WTC11 (cell line): Measurements from ENCODE around the gene AVEN. TPM values are rescaled to one million over a fixed set of nuclear protein-coding genes. Genes with fewer than 3 reads are reported as not detected.
A peak's percentile ranks its signal among the peaks of the same experiment; 100 is the strongest.

Experiments
- ATAC-seq: fragments of 200-7000 bp; cut with Tn5 transposase; 2 replicates; pipeline ENCODE4 v1.10.0; 2021; ENCODE audit warnings: mild to moderate bottlenecking, moderate library complexity
- CTCF ChIA-PET: fragments of 300-600 bp; sonication (Branson Sonifier 250); formaldehyde crosslinking; loops from one replicate; lab custom pipeline; 2021; ENCODE audit warnings: antibody characterized with exemption; lab: Charles Lee
- POLR2A ChIA-PET: fragments of 350-600 bp; sonication (Branson Sonifier 250); formaldehyde crosslinking; loops from one replicate; lab custom pipeline; 2021; ENCODE audit warnings: antibody characterized with exemption; lab: Charles Lee
- DNase-seq: peaks from one replicate; pipeline ENCODE4 v3.0.0; 2021; ENCODE audit warnings: low spot score
- H3K27ac Mint-ChIP-seq: 2 replicates; pipeline ENCODE4 v1.8.0; 2021; ENCODE audit warnings: mixed read lengths
- H3K27me3 Mint-ChIP-seq: 2 replicates; pipeline ENCODE4 v1.8.0; 2021; ENCODE audit warnings: low read depth, mild to moderate bottlenecking, moderate library complexity, mixed read lengths
- H3K36me3 Mint-ChIP-seq: 2 replicates; pipeline ENCODE4 v1.8.0; 2021; ENCODE audit warnings: mixed read lengths
- H3K4me1 Mint-ChIP-seq: 2 replicates; pipeline ENCODE4 v1.8.0; 2022; ENCODE audit warnings: mixed read lengths
- H3K4me3 Mint-ChIP-seq: 2 replicates; pipeline ENCODE4 v1.8.0; 2021; ENCODE audit warnings: mild to moderate bottlenecking, moderate library complexity, mixed read lengths
- H3K9me3 Mint-ChIP-seq: 2 replicates; pipeline ENCODE4 v1.8.0; 2021; ENCODE audit warnings: mixed read lengths
- AR ChIP-seq: fragments of 250-450 bp; sonication (Bioruptor Pico); IDR thresholded peaks from 2 replicates; pipeline ENCODE4 v1.9.0; 2021; ENCODE audit warnings: mild to moderate bottlenecking
- ARID4B ChIP-seq: sonication (generic); formaldehyde crosslinking; IDR thresholded peaks from 2 replicates; pipeline ENCODE4 v1.8.0; 2023; ENCODE audit warnings: missing genetic modification reagents, mild to moderate bottlenecking, borderline replicate concordance
- ATF6 ChIP-seq: sonication (generic); formaldehyde crosslinking; IDR thresholded peaks from 2 replicates; pipeline ENCODE4 v1.8.1; 2023; ENCODE audit warnings: mild to moderate bottlenecking, missing genetic modification reagents
- E2F4 ChIP-seq: sonication (generic); formaldehyde crosslinking; IDR thresholded peaks from 2 replicates; pipeline ENCODE4 v1.8.1; 2022; ENCODE audit warnings: low read depth, mild to moderate bottlenecking, moderate library complexity, missing genetic modification reagents, borderline replicate concordance
- ESRRA ChIP-seq: sonication (generic); formaldehyde crosslinking; IDR thresholded peaks from 2 replicates; pipeline ENCODE4 v1.8.1; 2022; ENCODE audit warnings: mild to moderate bottlenecking, missing genetic modification reagents, borderline replicate concordance
- FOXP1 ChIP-seq: sonication (generic); formaldehyde crosslinking; IDR thresholded peaks from 2 replicates; pipeline ENCODE4 v1.8.0; 2022; ENCODE audit warnings: missing genetic modification reagents, mild to moderate bottlenecking, moderate library complexity, borderline replicate concordance
- GABPB1 ChIP-seq: sonication (generic); formaldehyde crosslinking; IDR thresholded peaks from 2 replicates; pipeline ENCODE4 v1.8.1; 2023; ENCODE audit warnings: mild to moderate bottlenecking, missing genetic modification reagents
- IRF2 ChIP-seq: sonication (generic); formaldehyde crosslinking; IDR thresholded peaks from 2 replicates; pipeline ENCODE4 v1.8.0; 2022; ENCODE audit warnings: low read depth, missing genetic modification reagents, borderline replicate concordance
- NR2C2 ChIP-seq: sonication (generic); formaldehyde crosslinking; IDR thresholded peaks from 2 replicates; pipeline ENCODE4 v1.8.0; 2022; ENCODE audit warnings: mild to moderate bottlenecking, missing genetic modification reagents
- NR3C1 ChIP-seq: sonication (generic); formaldehyde crosslinking; conservative IDR thresholded peaks from 2 replicates; pipeline ENCODE4 v1.8.1; 2023; ENCODE audit warnings: low read depth, mild to moderate bottlenecking, missing genetic modification reagents
- TEAD1 ChIP-seq: sonication (generic); formaldehyde crosslinking; IDR thresholded peaks from 2 replicates; pipeline ENCODE4 v1.8.0; 2022; ENCODE audit warnings: mild to moderate bottlenecking, missing genetic modification reagents
- ZNF219 ChIP-seq: sonication (generic); formaldehyde crosslinking; IDR thresholded peaks from 2 replicates; pipeline ENCODE4 v1.8.0; 2023; ENCODE audit warnings: missing genetic modification reagents, mild to moderate bottlenecking, borderline replicate concordance
- ZNF232 ChIP-seq: sonication (generic); formaldehyde crosslinking; IDR thresholded peaks from 2 replicates; pipeline ENCODE4 v1.8.0; 2022; ENCODE audit warnings: mild to moderate bottlenecking, missing genetic modification reagents
- ZNF263 ChIP-seq: sonication (generic); formaldehyde crosslinking; IDR thresholded peaks from 2 replicates; pipeline ENCODE4 v1.8.1; 2022; ENCODE audit warnings: low read depth, mild to moderate bottlenecking, moderate library complexity, missing genetic modification reagents
- ZNF671 ChIP-seq: fragments of 250-450 bp; sonication (Bioruptor Pico); IDR thresholded peaks from 2 replicates; pipeline ENCODE4 v1.8.0; 2021; ENCODE audit warnings: mild to moderate bottlenecking
- ZSCAN18 ChIP-seq: fragments of 250-450 bp; sonication (Bioruptor Pico); IDR thresholded peaks from 2 replicates; pipeline ENCODE4 v2.1.2; 2022; ENCODE audit warnings: mild to moderate bottlenecking, moderate library complexity
- total RNA-seq: library from RNA; stranded (reverse); gene quantifications from 3 replicates; pipeline ENCODE4 v1.2.3, GENCODE V29; 2021
- TF ChIP-seq, protein P1 (sequence below): sonication (generic); formaldehyde crosslinking; IDR thresholded peaks from 2 replicates; pipeline ENCODE4 v1.8.0; 2022; ENCODE audit warnings: mild to moderate bottlenecking, missing genetic modification reagents
- TF ChIP-seq, protein P2 (sequence below): sonication (generic); formaldehyde crosslinking; IDR thresholded peaks from 2 replicates; pipeline ENCODE4 v1.8.1; 2023; ENCODE audit warnings: mild to moderate bottlenecking, missing genetic modification reagents, moderate library complexity
- TF ChIP-seq, protein P3 (sequence below): sonication (generic); formaldehyde crosslinking; IDR thresholded peaks from 2 replicates; pipeline ENCODE4 v1.8.1; 2022; ENCODE audit warnings: mild to moderate bottlenecking, moderate library complexity, missing genetic modification reagents

Gene AVEN
- total RNA-seq, 1 experiment from 2014 or later: 12.4 TPM

GRCh38 chr15:34038023-34038870 lies 757 bp downstream of the AVEN start:
- ChIA-PET CTCF (no interaction called here), POLR2A (no interaction called here)
- no peak overlapping the region; the same call in 1 of the 2 replicates for H3K27ac Mint-ChIP-seq
- peaks cover 15% of the 10 kb centered on the region for H3K4me1 Mint-ChIP-seq
- peak overlapping the region; percentile 91 for H3K4me3 Mint-ChIP-seq
- ATAC-seq (peak; percentile 83), DNase-seq (peak; percentile 68)
- no peaks in the 10 kb centered on the region for H3K9me3 Mint-ChIP-seq
- H3K27me3 Mint-ChIP-seq: peaks cover 30% of the 10 kb centered on the region
- H3K36me3 Mint-ChIP-seq: no peaks in the 10 kb centered on the region
- TF ChIP-seq GABPB1 (CRISPR knock-in tag) (peak; percentile 36; the same call in 1 of the 2 replicates), ARID4B (CRISPR knock-in tag) (no peak), ZNF219 (CRISPR knock-in tag) (no peak), ESRRA (CRISPR knock-in tag) (no peak; the same call in 1 of the 2 replicates), ZNF232 (CRISPR knock-in tag) (0 out of 2 replicates have a peak, but pooled peaks have one; percentile 53), IRF2 (no peak), FOXP1 (peak; percentile 78; the same call in 1 of the 2 replicates), NR2C2 (CRISPR knock-in tag) (no peak), ZSCAN18 (CRISPR knock-in tag) (no peak), ZNF263 (no peak), E2F4 (CRISPR knock-in tag) (no peak), AR (no peak), NR3C1 (CRISPR knock-in tag) (0 out of 2 replicates have a peak, but pooled peaks have one; percentile 19), ATF6 (CRISPR knock-in tag) (no peak), ZNF671 (CRISPR knock-in tag) (no peak), TEAD1 (CRISPR knock-in tag) (peak; percentile 32; the same call in 1 of the 2 replicates)
- TF ChIP-seq, protein P1, sequence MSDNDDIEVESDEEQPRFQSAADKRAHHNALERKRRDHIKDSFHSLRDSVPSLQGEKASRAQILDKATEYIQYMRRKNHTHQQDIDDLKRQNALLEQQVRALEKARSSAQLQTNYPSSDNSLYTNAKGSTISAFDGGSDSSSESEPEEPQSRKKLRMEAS: peak; percentile 67
- TF ChIP-seq, protein P2, sequence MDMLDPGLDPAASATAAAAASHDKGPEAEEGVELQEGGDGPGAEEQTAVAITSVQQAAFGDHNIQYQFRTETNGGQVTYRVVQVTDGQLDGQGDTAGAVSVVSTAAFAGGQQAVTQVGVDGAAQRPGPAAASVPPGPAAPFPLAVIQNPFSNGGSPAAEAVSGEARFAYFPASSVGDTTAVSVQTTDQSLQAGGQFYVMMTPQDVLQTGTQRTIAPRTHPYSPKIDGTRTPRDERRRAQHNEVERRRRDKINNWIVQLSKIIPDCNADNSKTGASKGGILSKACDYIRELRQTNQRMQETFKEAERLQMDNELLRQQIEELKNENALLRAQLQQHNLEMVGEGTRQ (CRISPR knock-in tag): peak; percentile 32; the same call in 1 of the 2 replicates
- TF ChIP-seq, protein P3, sequence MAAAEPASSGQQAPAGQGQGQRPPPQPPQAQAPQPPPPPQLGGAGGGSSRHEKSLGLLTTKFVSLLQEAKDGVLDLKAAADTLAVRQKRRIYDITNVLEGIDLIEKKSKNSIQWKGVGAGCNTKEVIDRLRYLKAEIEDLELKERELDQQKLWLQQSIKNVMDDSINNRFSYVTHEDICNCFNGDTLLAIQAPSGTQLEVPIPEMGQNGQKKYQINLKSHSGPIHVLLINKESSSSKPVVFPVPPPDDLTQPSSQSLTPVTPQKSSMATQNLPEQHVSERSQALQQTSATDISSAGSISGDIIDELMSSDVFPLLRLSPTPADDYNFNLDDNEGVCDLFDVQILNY (CRISPR knock-in tag): peak; percentile 59; the same call in 1 of the 2 replicates
